Thymus (tissue), 11 donors: ENCODE data around the gene HHEX. TPM values are rescaled to one million over a fixed set of nuclear protein-coding genes. Genes with fewer than 3 reads are reported as not detected.
A peak's percentile ranks its signal among the peaks of the same experiment; 100 is the strongest.

ENCODE experiments used
- DNase-seq, 9 donors: peaks; one replicate each; pipeline ENCODE4 v3.0.0-alpha.2; 2013; ENCODE audit warnings: low spot score in 9 of 9, low read depth in 6 of 9, missing footprints in 1 of 9
- H3K27ac ChIP-seq, 2 donors: one replicate each; pipeline ENCODE4 v1.5.1; 2013; ENCODE audit warnings: control low read depth in 1 of 2, low read depth in 1 of 2, low read length in 1 of 2, mild to moderate bottlenecking in 1 of 2, moderate library complexity in 1 of 2
- H3K27me3 ChIP-seq, 2 donors: one replicate each; pipeline ENCODE4 v1.5.1; 2013; ENCODE audit warnings: low read length in 1 of 2; ENCODE audit not compliant: control insufficient read depth in 2 of 2, insufficient read depth in 1 of 2
- H3K36me3 ChIP-seq, 2 donors: one replicate each; pipeline ENCODE4 v1.5.1; 2013; ENCODE audit warnings: low read length in 1 of 2, mild to moderate bottlenecking in 1 of 2, moderate library complexity in 1 of 2; ENCODE audit not compliant: control insufficient read depth in 2 of 2, insufficient read depth in 2 of 2
- H3K4me1 ChIP-seq, 2 donors: one replicate each; pipeline ENCODE4 v1.5.1; 2013; ENCODE audit warnings: low read length in 2 of 2; ENCODE audit not compliant: control insufficient read depth in 2 of 2, insufficient read depth in 2 of 2
- H3K4me3 ChIP-seq, 2 donors: one replicate each; pipeline ENCODE4 v1.5.1; 2013; ENCODE audit warnings: low read length in 2 of 2, control low read depth in 1 of 2, mild to moderate bottlenecking in 1 of 2
- H3K9me3 ChIP-seq, 2 donors: one replicate each; pipeline ENCODE4 v1.5.1; 2013; ENCODE audit warnings: low read length in 1 of 2, mild to moderate bottlenecking in 1 of 2; ENCODE audit not compliant: control insufficient read depth in 2 of 2, insufficient read depth in 1 of 2
- WGBS: extraction: QIAGEN DNeasy Blood & Tissue Kit; methylation state at CpG from one replicate; pipeline ENCODE4 v1.1.7; 2013; 5-methylcytosine and 5-hydroxymethylcytosine counted together
- polyA plus RNA-seq: library from polyadenylated mRNA; stranded (reverse); fragments of 200-250 nt; gene quantifications from one replicate; pipeline ENCODE4 v1.2.3, GENCODE V29; 2013
- total RNA-seq: library from RNA; stranded (reverse); fragments of 120-200 nt; gene quantifications from one replicate; pipeline ENCODE4 v1.2.4, GENCODE V29; 2013
- donor health status: healthy.

Gene HHEX
- total and polyA plus RNA-seq, 2 donors = 3.0 to 13.5 TPM

DNA sequence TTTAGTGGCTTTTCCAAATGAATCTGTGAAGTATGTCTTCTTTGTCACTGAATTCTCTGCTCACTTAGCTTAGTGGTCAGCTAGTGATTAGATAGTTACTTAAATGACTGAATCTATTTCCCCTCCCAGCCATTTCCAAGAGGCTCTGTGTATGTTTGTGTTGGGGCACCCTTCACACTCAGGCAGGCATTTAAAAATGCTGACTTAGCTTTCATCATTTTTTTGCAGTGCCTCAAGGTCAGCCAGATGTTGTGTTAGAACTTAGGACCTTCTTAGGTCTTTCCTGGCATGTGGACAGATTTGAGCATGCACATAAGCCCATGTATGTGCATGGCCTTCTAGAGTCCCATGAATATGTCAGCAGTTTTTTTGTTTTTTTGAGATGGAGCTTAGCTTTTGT is 25.4 kb upstream of the HHEX start:
- Histone ChIP-seq H3K27me3 (no peaks in the 10 kb centered on the region), H3K27ac (no peak overlapping the region), H3K4me1 (no peaks in the 10 kb centered on the region), H3K36me3 (no peaks in the 10 kb centered on the region), H3K9me3 (no peaks in the 10 kb centered on the region), H3K4me3 (no peak overlapping the region)
- no peak for DNase-seq

DNA sequence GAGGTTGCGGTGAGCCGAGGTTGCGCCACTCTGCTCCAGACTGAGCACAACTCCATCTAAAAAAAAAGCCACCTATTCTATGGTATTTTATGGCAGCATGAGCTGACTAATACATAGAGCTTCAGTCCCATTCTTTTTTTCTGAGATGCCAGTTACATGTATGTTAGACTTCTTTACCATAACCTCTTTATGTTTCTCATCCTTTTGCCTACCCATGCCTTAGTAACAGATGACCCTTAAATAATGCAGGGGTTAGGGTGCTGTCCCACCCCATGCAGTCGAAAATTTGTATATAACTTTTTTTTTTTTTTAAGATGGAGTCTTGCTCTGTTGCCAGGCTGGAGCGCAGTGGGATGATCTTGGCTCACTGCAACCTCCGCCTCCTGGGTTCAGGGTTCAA is 22.7 kb upstream of the HHEX start:
- H3K36me3 ChIP-seq = no peaks in the 10 kb centered on the region
- H3K4me1 ChIP-seq = no peaks in the 10 kb centered on the region
- H3K27ac ChIP-seq = no peak overlapping the region
- H3K4me3 ChIP-seq = no peak overlapping the region
- H3K9me3 ChIP-seq = no peaks in the 10 kb centered on the region
- DNase-seq = no peak
- 98% methylated on average over 6 of the region's 6 CpGs for WGBS
- no peaks in the 10 kb centered on the region for H3K27me3 ChIP-seq

DNA sequence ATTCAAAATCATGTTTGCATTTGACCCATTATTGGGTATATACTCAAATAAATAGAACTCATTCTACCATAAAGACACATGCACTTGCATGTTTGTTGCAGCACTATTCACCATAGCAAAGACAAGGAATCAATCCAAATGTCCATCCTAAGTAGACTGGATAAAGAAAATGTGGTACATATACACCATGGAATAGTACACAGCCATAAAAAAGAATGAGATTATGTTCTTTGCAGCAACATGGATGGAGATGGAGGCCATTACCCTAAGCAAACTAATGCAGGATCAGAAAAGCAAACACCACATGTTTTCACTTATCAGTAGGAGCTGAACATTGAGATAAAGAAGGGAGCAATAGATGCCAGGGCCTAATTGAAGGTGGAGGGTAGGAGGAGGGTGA is 12.0 kb upstream of the HHEX start:
- Histone ChIP-seq H3K9me3 (no peaks in the 10 kb centered on the region), H3K4me3 (no peak overlapping the region), H3K36me3 (no peaks in the 10 kb centered on the region), H3K27ac (no peak overlapping the region), H3K4me1 (no peaks in the 10 kb centered on the region), H3K27me3 (no peaks in the 10 kb centered on the region)
- DNase-seq = no peak

DNA sequence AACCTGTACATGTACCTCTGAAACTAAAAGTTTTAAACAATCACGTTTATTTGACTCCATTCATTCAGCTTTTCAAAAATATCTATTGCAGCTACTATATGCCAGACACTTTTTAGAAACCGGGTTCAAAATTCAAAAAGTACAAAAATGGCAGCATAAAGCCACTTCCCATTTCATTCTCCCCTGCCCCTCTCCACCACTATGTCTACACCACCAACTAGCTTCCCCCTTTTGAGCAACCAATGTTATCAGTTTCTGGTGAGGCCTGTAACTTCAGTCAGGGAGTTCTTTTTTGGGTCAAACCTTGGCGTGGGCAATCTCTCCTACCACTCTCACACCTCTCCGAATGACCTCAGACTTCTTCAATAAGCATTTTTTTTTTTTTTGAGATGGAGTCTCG is 11.5 kb upstream of the HHEX start:
- no peak for DNase-seq
- 96% methylated on average over 5 of the region's 5 CpGs for WGBS
- H3K27ac ChIP-seq = no peak overlapping the region
- no peaks in the 10 kb centered on the region for H3K4me1 ChIP-seq
- no peaks in the 10 kb centered on the region for H3K27me3 ChIP-seq
- no peaks in the 10 kb centered on the region for H3K9me3 ChIP-seq
- H3K4me3 ChIP-seq = no peak overlapping the region
- H3K36me3 ChIP-seq = no peaks in the 10 kb centered on the region

DNA sequence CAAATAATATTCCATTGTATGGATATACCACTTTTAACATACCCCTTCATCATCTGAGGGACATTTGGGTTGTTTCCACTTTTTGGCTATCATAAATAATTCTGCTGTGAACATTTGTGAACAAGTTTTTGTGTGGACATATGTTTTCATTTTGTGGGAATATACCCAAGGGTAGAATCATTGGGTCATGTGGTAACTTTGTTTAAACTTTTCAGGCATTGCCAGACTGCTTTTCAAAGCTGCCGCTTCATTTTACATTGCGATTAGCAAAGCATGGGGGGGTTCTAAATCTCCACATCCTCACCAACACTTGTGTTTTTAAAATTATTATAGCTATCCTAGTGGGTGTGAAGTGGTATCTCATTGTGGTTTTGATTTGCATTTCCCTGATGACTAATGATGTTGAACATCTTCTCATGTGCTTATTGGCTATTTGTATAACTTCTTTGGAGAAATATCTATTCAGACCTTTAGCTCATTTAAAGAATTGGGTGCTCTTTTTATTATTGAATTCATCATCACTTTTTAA is 8.4 kb upstream of the HHEX start:
- no peak for DNase-seq
- H3K4me1 ChIP-seq = no peaks in the 10 kb centered on the region
- no peaks in the 10 kb centered on the region for H3K9me3 ChIP-seq
- H3K27me3 ChIP-seq = peaks cover 0 to 3% of the 10 kb centered on the region in 2 donors
- H3K36me3 ChIP-seq = no peaks in the 10 kb centered on the region
- no peak overlapping the region for H3K27ac ChIP-seq
- WGBS = 96% methylated on average over 2 of the region's 2 CpGs
- H3K4me3 ChIP-seq = no peak overlapping the region

DNA sequence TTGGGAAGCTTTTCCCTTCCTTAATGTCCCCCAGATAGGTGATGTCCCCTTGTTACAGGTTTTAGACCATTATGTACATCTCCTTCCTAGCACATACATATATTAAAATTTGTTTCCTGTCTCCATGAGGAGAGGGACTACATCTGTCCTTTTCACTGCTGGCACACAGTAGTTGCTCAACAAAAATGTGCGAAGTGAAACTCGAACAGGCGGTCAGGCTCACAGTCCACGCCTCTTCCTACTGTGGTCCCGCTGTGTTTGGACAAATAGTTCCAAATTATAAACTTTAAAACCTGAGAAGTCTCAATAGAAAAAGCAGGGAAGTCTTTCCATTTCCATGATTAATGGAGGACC is 1.2 kb upstream of the HHEX start:
- Histone ChIP-seq H3K4me1 (peaks cover 8 to 24% of the 10 kb centered on the region in 2 donors), H3K4me3 (peak overlapping the region; percentile 30 to 57), H3K36me3 (no peaks in the 10 kb centered on the region), H3K27me3 (peaks cover 48 to 63% of the 10 kb centered on the region in 2 donors), H3K9me3 (no peaks in the 10 kb centered on the region), H3K27ac (no peak overlapping the region)
- 86% methylated on average over 5 of the region's 5 CpGs for WGBS
- no peak for DNase-seq

DNA sequence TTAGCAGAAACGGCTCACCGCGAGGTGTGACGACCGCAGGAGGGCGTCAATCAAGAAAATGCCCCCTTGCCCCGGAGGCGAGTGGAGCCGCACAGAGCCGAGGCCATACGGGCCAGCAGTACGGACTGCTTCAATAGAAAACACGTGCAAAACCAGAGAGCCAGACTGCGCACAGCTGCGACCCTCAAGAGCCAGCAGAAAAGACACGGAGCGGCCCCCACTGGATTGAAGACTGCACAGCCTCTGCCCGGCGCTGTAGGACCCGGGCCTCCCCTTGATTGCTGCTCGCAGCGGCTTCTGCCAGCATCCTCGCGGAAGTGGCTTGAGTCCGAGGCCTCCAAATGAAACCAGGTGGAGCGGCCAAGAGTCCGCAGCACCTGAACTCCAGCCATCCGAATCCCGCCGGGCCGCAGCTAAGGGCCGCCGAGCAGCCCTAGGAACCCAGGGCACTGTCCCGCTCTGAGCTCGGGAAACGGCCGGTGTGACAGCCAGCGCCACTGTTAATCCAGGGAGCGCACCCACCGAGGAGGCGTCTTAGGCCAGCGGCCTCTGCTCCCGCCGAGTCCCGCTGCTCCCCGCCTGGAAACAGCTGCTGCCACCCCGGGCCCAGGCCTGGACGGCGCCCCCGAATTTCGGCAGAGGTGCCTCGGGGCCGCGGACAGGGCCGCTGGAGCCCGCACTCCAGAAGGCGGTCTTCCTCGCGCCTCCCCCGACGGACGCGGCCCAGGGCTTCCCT is 660 bp upstream of the HHEX start:
- no peaks in the 10 kb centered on the region for H3K9me3 ChIP-seq
- no peak overlapping the region for H3K27ac ChIP-seq
- no peaks in the 10 kb centered on the region for H3K36me3 ChIP-seq
- peaks cover 8 to 24% of the 10 kb centered on the region in 2 donors for H3K4me1 ChIP-seq
- peaks cover 48 to 69% of the 10 kb centered on the region in 2 donors for H3K27me3 ChIP-seq
- peak overlapping the region; percentile 30 to 57 for H3K4me3 ChIP-seq
- WGBS = 1% methylated on average over 63 of the region's 63 CpGs
- peak in 1 of 9 donors; percentile 23 for DNase-seq

DNA sequence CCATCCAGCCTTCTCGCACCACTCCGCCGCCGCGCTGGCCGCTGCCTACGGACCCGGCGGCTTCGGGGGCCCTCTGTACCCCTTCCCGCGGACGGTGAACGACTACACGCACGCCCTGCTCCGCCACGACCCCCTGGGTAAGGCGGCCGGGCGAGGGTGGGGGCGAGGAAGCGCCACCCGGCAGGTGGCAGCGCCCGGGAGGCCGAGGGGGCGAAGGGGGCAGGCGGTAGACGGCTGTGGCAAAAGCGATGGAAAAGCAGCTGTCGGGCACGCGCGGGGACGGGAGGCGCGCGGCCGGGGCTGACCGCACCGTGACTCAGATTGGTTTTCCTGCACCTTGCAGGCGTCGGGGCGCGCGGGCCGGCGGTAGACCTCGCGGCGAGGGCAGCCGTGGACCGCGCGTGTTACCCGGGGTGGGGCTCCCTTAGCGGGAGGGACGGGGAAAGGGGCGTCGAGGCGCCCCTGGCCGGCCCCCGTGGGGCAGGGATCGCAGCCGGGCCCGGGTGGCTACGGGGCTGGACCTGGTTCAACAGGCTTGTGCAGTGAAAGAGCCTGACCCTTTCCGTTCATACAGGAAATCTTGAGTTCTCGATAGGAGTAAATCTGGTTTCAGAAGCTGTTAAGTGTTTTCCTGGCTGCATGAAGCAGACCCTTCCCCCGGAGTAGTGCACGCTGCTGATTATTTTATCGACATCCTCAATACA is 608 bp downstream of the HHEX start:
- H3K9me3 ChIP-seq = no peaks in the 10 kb centered on the region
- DNase-seq = peak in 2 of 9 donors; percentile 12 to 30
- H3K27ac ChIP-seq = peak overlapping the region in 1 of 2 donors; percentile 10
- no peaks in the 10 kb centered on the region for H3K36me3 ChIP-seq
- H3K4me3 ChIP-seq = peak overlapping the region; percentile 33 to 57
- peaks cover 8 to 24% of the 10 kb centered on the region in 2 donors for H3K4me1 ChIP-seq
- under 1% methylated on average over 73 of the region's 73 CpGs for WGBS
- peaks cover 53 to 80% of the 10 kb centered on the region in 2 donors for H3K27me3 ChIP-seq

DNA sequence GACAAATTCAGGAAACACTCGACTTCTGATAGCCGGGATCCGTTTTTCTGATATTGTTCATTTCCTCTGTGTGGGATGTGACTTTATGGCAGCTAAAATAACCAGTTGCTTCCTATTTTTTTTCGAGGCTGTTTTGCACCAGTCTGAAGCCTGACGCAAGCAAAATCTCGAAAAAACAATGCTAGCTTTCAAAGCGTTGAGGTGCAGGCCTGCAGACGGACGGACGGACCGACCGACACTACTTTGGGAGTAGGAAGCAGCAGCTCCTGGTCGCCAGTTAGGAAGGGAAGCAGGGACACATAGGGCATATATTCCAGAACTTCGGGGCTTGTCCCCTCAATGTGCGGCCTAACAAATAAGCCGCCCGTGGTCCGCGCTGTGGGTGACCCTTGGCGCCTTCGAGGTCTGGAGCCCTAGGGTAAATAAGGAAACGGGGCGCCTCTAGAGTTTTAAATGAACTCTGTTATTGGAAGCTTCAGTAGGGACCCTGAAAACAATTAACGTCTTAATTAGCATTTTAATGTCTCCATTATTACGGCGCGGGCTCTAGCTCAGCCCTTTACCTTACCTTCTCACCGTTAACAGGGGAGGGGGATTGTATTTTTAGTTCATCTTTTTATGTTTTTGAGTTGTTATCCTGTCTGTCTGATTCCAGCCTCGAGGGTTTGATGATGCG is 1.3 kb downstream of the HHEX start:
- 11% methylated on average over 30 of the region's 30 CpGs for WGBS
- peaks cover 55 to 85% of the 10 kb centered on the region in 2 donors for H3K27me3 ChIP-seq
- H3K4me3 ChIP-seq = peak overlapping the region; percentile 5 to 57
- peak overlapping the region; percentile 52 to 65 for H3K27ac ChIP-seq
- peaks cover 8 to 24% of the 10 kb centered on the region in 2 donors for H3K4me1 ChIP-seq
- no peaks in the 10 kb centered on the region for H3K9me3 ChIP-seq
- DNase-seq = peak in 1 of 9 donors; percentile 27
- H3K36me3 ChIP-seq = no peaks in the 10 kb centered on the region
